Suprapubic skin (tissue), 4 donors: ENCODE results near the gene ASNSD1. TPM values are rescaled to one million over a fixed set of nuclear protein-coding genes. Genes with fewer than 3 reads are reported as not detected.

Experiments
- DNase-seq, 2 donors: peaks; one replicate each; pipeline ENCODE4 v3.0.0-alpha.2; 2019; ENCODE audit warnings: low spot score in 2 of 2
- H3K27ac ChIP-seq: fragments of 200-600 bp; sonication (generic); one replicate; pipeline ENCODE4 v1.5.1; 2019
- H3K27me3 ChIP-seq: fragments of 200-600 bp; sonication (generic); one replicate; pipeline ENCODE4 v1.5.1; 2019
- H3K36me3 ChIP-seq: fragments of 200-600 bp; sonication (generic); one replicate; pipeline ENCODE4 v1.5.1; 2019
- H3K4me1 ChIP-seq: fragments of 200-600 bp; sonication (generic); one replicate; pipeline ENCODE4 v1.5.1; 2019
- H3K4me3 ChIP-seq: fragments of 200-600 bp; sonication (generic); one replicate; pipeline ENCODE4 v1.5.1; 2019; ENCODE audit warnings: mild to moderate bottlenecking
- H3K9me3 ChIP-seq: fragments of 200-600 bp; sonication (generic); one replicate; pipeline ENCODE4 v1.5.1; 2019
- CTCF ChIP-seq, 2 donors: fragments of 200-600 bp in 1 of 2; fragments of 450-650 bp in 1 of 2; sonication (generic) in 1 of 2; IDR thresholded peaks; one replicate each; pipeline ENCODE4 v1.5.1; 2016 to 2019; ENCODE audit warnings: antibody characterized with exemption in 2 of 2, mild to moderate bottlenecking in 1 of 2, moderate library complexity in 1 of 2
- EP300 ChIP-seq: sonication (generic); formaldehyde crosslinking; IDR thresholded peaks from one replicate; pipeline ENCODE4 v1.6.1; 2017; ENCODE audit warnings: antibody characterized with exemption
- POLR2A ChIP-seq, 2 donors: fragments of 450-650 bp; IDR thresholded peaks; one replicate each; pipeline ENCODE4 v1.6.1; 2017; ENCODE audit warnings: antibody characterized with exemption in 2 of 2, mild to moderate bottlenecking in 2 of 2, moderate library complexity in 2 of 2
- POLR2AphosphoS5 ChIP-seq, 3 donors: sonication (generic); formaldehyde crosslinking; IDR thresholded peaks; one replicate each; pipeline ENCODE4 v1.6.1; 2017; ENCODE audit warnings: antibody characterized with exemption in 3 of 3
- WGBS: methylation state at CpG from one replicate; pipeline ENCODE4 v1.1.5; 2018; 5-methylcytosine and 5-hydroxymethylcytosine counted together
- total RNA-seq, 4 donors: library from RNA; depleted of rRNA; stranded (reverse); fragments of >200 nt; gene quantifications; one replicate each; pipeline ENCODE4 v1.1.0, GENCODE V29; 2016

ASNSD1 gene
- total RNA-seq, 4 donors from 2014 or later, result 27.9 to 34.8 (median 31.7) TPM

- no peaks in the 10 kb centered on the region for H3K36me3 ChIP-seq
- no peaks in the 10 kb centered on the region for H3K27me3 ChIP-seq
- H3K4me1 ChIP-seq, result no peaks in the 10 kb centered on the region
- DNase-seq, result no peak
- no peaks in the 10 kb centered on the region for H3K9me3 ChIP-seq
- whole genome bisulfite sequencing, result 91% methylated on average over 4 of the region's 4 CpGs
- TF ChIP-seq POLR2AphosphoS5 (IDR thresholded peaks at IDR 0.05) (no peak), POLR2A (IDR thresholded peaks at IDR 0.05) (no peak), EP300 (no peak), CTCF (IDR thresholded peaks at IDR 0.05) (no peak)
- no peak overlapping the region for H3K27ac ChIP-seq
- no peak overlapping the region for H3K4me3 ChIP-seq
Measured at GRCh38 chr2:189719571-189719970, 58.3 kb downstream of the ASNSD1 start.

Other genes starting within 250 kb of the ASNSD1 start
- gene WDR75, start 220.0 kb upstream of the ASNSD1 start, total RNA-seq, result 100 to 1,000 TPM in 1 of 4 donors, 10 to 100 TPM in 3; 24.2 to 130 (median 41.1) TPM
- 10 to 100 TPM; 17.2 to 33.6 (median 19.6) TPM for gene SLC40A1, start 80.7 kb upstream of the ASNSD1 start, total RNA-seq
- gene ANKAR, start 13.2 kb downstream of the ASNSD1 start, total RNA-seq, result 10 to 100 TPM in 1 of 4 donors, 1 to 10 TPM in 2, under 1 TPM in 1; 0.95 to 11.0 (median 5.3) TPM
- gene OSGEPL1, start 101.3 kb downstream of the ASNSD1 start, total RNA-seq, result 10 to 100 TPM in 1 of 4 donors, 1 to 10 TPM in 3; 3.1 to 14.3 (median 8.9) TPM
- gene ORMDL1, start 122.9 kb downstream of the ASNSD1 start, total RNA-seq, result 100 to 1,000 TPM in 1 of 4 donors, 10 to 100 TPM in 3; 39.2 to 190 (median 74.8) TPM
- gene PMS1, start 123.0 kb downstream of the ASNSD1 start, total RNA-seq, result 10 to 100 TPM in 2 of 4 donors, 1 to 10 TPM in 2; 5.7 to 15.7 (median 11.0) TPM